GM19452 (cell line): ENCODE results near the gene KCNA2.

Source experiments
- ATAC-seq: cut with Tn5 transposase; IDR thresholded peaks from one replicate; pipeline ENCODE4 v1.9.1; 2021; ENCODE audit not compliant: unreplicated experiment

The KCNA2 gene

GRCh38 chr1:110604586-110605148, 1.5 kb downstream of the KCNA2 start:
- ATAC-seq, result no peak

- ATAC-seq, result no peak
Observed at GRCh38 chr1:110603058-110603457, 3.1 kb downstream of the KCNA2 start.

GRCh38 chr1:110602466-110602865, 3.7 kb downstream of the KCNA2 start:
- no peak for ATAC-seq

- no peak for ATAC-seq
Observed at GRCh38 chr1:110601332-110601731, 4.8 kb downstream of the KCNA2 start.

- ATAC-seq, result no peak
Observed at GRCh38 chr1:110600716-110601115, 5.4 kb downstream of the KCNA2 start.

- no peak for ATAC-seq
Observed at GRCh38 chr1:110597966-110598365, 8.2 kb downstream of the KCNA2 start.

- no peak for ATAC-seq
Observed at GRCh38 chr1:110596312-110596711, 9.8 kb downstream of the KCNA2 start.

GRCh38 chr1:110595353-110595710, 10.8 kb downstream of the KCNA2 start:
- no peak for ATAC-seq

- ATAC-seq, result no peak
Observed at GRCh38 chr1:110594456-110595352, 11.5 kb downstream of the KCNA2 start.

GRCh38 chr1:110593902-110594301, 12.3 kb downstream of the KCNA2 start:
- ATAC-seq, result no peak

- no peak for ATAC-seq
Observed at GRCh38 chr1:110591956-110592355, 14.2 kb downstream of the KCNA2 start.

- no peak for ATAC-seq
Observed at GRCh38 chr1:110588991-110589390, 17.2 kb downstream of the KCNA2 start.

GRCh38 chr1:110588486-110588885, 17.7 kb downstream of the KCNA2 start:
- ATAC-seq, result no peak

- no peak for ATAC-seq
Observed at GRCh38 chr1:110587906-110588305, 18.3 kb downstream of the KCNA2 start.

GRCh38 chr1:110585481-110585880, 20.7 kb downstream of the KCNA2 start:
- no peak for ATAC-seq

GRCh38 chr1:110584045-110584444, 22.1 kb downstream of the KCNA2 start:
- ATAC-seq, result no peak

- ATAC-seq, result no peak
Observed at GRCh38 chr1:110583505-110583904, 22.7 kb downstream of the KCNA2 start.

- no peak for ATAC-seq
Observed at GRCh38 chr1:110582378-110582777, 23.8 kb downstream of the KCNA2 start.

- no peak for ATAC-seq
Observed at GRCh38 chr1:110581682-110582145, 24.4 kb downstream of the KCNA2 start.

- ATAC-seq, result no peak
Observed at GRCh38 chr1:110580244-110580643, 25.9 kb downstream of the KCNA2 start.

GRCh38 chr1:110579460-110579859, 26.7 kb downstream of the KCNA2 start:
- no peak for ATAC-seq

GRCh38 chr1:110576441-110576840, 29.7 kb downstream of the KCNA2 start:
- no peak for ATAC-seq
